ENCODE measurements around the gene RNF38. TPM values are rescaled to one million over a fixed set of nuclear protein-coding genes. Genes with fewer than 3 reads are reported as not detected.

RNF38 gene
- polyA plus RNA-seq, 1 of the 3 experiments (the other 2 are of a cell fraction): 9.5 TPM

GRCh38 chr9:36441966-36442365 is 41.9 kb upstream of the RNF38 start:
- Histone ChIP-seq H2AFZ (ENCODE audit: low read depth) (no peak overlapping the region), H3K79me2 (ENCODE audit: insufficient read depth) (peaks cover 58% of the 10 kb centered on the region), H3K27ac (ENCODE audit: low read depth in 2 of 2, low read length in 1 of 2) (no peak overlapping the region), H3K4me2 (no peak overlapping the region), H3K9me3 (no peaks in the 10 kb centered on the region), H3K9ac (no peak overlapping the region), H3K4me3 (ENCODE audit: low read depth in 2 of 2, low read length in 1 of 2) (no peak overlapping the region), H3K4me1 (ENCODE audit: control insufficient read depth in 1 of 2, insufficient read depth in 2 of 2, low read depth in 1 of 2, low read length in 1 of 2) (peaks cover under 1 to 6% of the 10 kb centered on the region in 2 experiments; a peak in 2 of 4 replicates), H3F3A (replicated peaks; ENCODE audit: insufficient read depth) (peaks cover 3% of the 10 kb centered on the region), H3K27me3 (ENCODE audit: insufficient read depth) (no peaks in the 10 kb centered on the region), H4K20me1 (ENCODE audit: insufficient read depth) (peaks cover 6% of the 10 kb centered on the region), H3K36me3 (replicated peaks in 1 of 2; ENCODE audit: control insufficient read depth in 1 of 2, insufficient read depth in 2 of 2, low read length in 1 of 2) (peaks cover 0 to 9% of the 10 kb centered on the region in 2 experiments), H3K9me2 (no peaks in the 10 kb centered on the region)
- 67% methylated on average over 2 of the region's 2 CpGs for WGBS (ENCODE audit: low lambda C conversion rate)
- no peak for DNase-seq
- CTCF ChIA-PET: interaction anchor here (0.9 to 3.8 kb wide), 6 partner anchors 8 to 127 kb away, joined by 3 to 23 read pairs (median 4); no protein-coding TSS in a partner anchor
- no peak for TF ChIP-seq USF2 (IDR thresholded peaks at IDR 0.05; ENCODE audit: borderline replicate concordance, low read depth, low read length)
- TF ChIP-seq, protein P1, sequence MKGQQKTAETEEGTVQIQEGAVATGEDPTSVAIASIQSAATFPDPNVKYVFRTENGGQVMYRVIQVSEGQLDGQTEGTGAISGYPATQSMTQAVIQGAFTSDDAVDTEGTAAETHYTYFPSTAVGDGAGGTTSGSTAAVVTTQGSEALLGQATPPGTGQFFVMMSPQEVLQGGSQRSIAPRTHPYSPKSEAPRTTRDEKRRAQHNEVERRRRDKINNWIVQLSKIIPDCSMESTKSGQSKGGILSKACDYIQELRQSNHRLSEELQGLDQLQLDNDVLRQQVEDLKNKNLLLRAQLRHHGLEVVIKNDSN (IDR thresholded peaks at IDR 0.05; ENCODE audit: borderline replicate concordance, low read depth): no peak
- TF ChIP-seq, protein P2, sequence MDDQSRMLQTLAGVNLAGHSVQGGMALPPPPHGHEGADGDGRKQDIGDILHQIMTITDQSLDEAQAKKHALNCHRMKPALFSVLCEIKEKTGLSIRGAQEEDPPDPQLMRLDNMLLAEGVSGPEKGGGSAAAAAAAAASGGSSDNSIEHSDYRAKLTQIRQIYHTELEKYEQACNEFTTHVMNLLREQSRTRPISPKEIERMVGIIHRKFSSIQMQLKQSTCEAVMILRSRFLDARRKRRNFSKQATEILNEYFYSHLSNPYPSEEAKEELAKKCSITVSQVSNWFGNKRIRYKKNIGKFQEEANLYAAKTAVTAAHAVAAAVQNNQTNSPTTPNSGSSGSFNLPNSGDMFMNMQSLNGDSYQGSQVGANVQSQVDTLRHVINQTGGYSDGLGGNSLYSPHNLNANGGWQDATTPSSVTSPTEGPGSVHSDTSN (IDR thresholded peaks at IDR 0.05): no peak
- TF ChIP-seq, protein P3, sequence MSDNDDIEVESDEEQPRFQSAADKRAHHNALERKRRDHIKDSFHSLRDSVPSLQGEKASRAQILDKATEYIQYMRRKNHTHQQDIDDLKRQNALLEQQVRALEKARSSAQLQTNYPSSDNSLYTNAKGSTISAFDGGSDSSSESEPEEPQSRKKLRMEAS (IDR thresholded peaks at IDR 0.05; ENCODE audit: low read depth): no peak
- TF ChIP-seq YY1 (IDR thresholded peaks at IDR 0.05; ENCODE audit: low read depth): no peak
- TF ChIP-seq RCOR1 (IDR thresholded peaks at IDR 0.05; ENCODE audit: low read length): no peak
- TF ChIP-seq GATA2 (CRISPR knock-in tag; IDR thresholded peaks at IDR 0.05): no peak
- no peak for TF ChIP-seq SIN3A (IDR thresholded peaks at IDR 0.05; ENCODE audit: borderline replicate concordance, low read depth, low read length)
- TF ChIP-seq, protein P4, sequence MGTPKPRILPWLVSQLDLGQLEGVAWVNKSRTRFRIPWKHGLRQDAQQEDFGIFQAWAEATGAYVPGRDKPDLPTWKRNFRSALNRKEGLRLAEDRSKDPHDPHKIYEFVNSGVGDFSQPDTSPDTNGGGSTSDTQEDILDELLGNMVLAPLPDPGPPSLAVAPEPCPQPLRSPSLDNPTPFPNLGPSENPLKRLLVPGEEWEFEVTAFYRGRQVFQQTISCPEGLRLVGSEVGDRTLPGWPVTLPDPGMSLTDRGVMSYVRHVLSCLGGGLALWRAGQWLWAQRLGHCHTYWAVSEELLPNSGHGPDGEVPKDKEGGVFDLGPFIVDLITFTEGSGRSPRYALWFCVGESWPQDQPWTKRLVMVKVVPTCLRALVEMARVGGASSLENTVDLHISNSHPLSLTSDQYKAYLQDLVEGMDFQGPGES (IDR thresholded peaks at IDR 0.05; ENCODE audit: low read depth, low read length): no peak
- TF ChIP-seq RFX5 (IDR thresholded peaks at IDR 0.05; ENCODE audit: low read length): no peak
- TF ChIP-seq TCF12 (IDR thresholded peaks at IDR 0.05): no peak
- no peak for TF ChIP-seq MEF2A (IDR thresholded peaks at IDR 0.05; ENCODE audit: borderline replicate concordance, low read depth)
- no peak for TF ChIP-seq GABPA (IDR thresholded peaks at IDR 0.05; ENCODE audit: low read depth)
- TF ChIP-seq JUND (IDR thresholded peaks at IDR 0.05): no peak
- no peak for TF ChIP-seq TAF1 (IDR thresholded peaks at IDR 0.05; ENCODE audit: borderline replicate concordance, low read depth, low read length)
- TF ChIP-seq FOXJ3 (CRISPR knock-in tag; IDR thresholded peaks at IDR 0.05): no peak
- no peak for TF ChIP-seq EZH2phosphoT487 (IDR thresholded peaks at IDR 0.05; ENCODE audit: borderline replicate concordance, low read depth)
- no peak for TF ChIP-seq SMC3 (IDR thresholded peaks at IDR 0.05; ENCODE audit: low read depth, low read length)
- TF ChIP-seq CTCF (IDR thresholded peaks at IDR 0.05): no peak
- POLR2A ChIA-PET: no interaction called here
